Stimulated activated CD4-positive, alpha-beta T cell treated with anti-CD3 and anti-CD28 coated beads, Interleukin-4, amount 100 ng/mL, for 4 hours (primary cell): ENCODE data around the gene CAVIN1.
"Not testable (repeated sequence)": the region's sequence is repeated elsewhere in the genome, so short reads cannot be mapped to it uniquely, and the experiment has no call there.

Source experiments
- DNase-seq, 2 experiments: peaks; one replicate each; pipeline ENCODE4 v3.0.0-alpha.2; 2020

Gene CAVIN1

GRCh38 chr17:42404326-42405055 lies 18.6 kb downstream of the CAVIN1 start:
- no peak for DNase-seq

- DNase-seq = peak; percentile 36 to 49
These were observed 19.9 kb downstream of the CAVIN1 start for GRCh38 chr17:42403150-42403549.

GRCh38 chr17:42402117-42402516 lies 20.9 kb downstream of the CAVIN1 start:
- no peak for DNase-seq

GRCh38 chr17:42400844-42401375 lies 22.1 kb downstream of the CAVIN1 start:
- not testable (repeated sequence) for DNase-seq

- DNase-seq = no peak
These were observed 22.9 kb downstream of the CAVIN1 start for GRCh38 chr17:42399948-42400843.

- DNase-seq = no peak
These were observed 23.9 kb downstream of the CAVIN1 start for GRCh38 chr17:42399121-42399520.

GRCh38 chr17:42395601-42396000 lies 27.5 kb downstream of the CAVIN1 start:
- not testable (repeated sequence) for DNase-seq

GRCh38 chr17:42394838-42395237 lies 28.2 kb downstream of the CAVIN1 start:
- no peak for DNase-seq

GRCh38 chr17:42392692-42393415 lies 30.2 kb downstream of the CAVIN1 start:
- no peak for DNase-seq

- DNase-seq = not testable (repeated sequence)
These were observed 31.6 kb downstream of the CAVIN1 start for GRCh38 chr17:42391439-42391838.

- DNase-seq = no peak
These were observed 33.2 kb downstream of the CAVIN1 start for GRCh38 chr17:42389899-42390298.

GRCh38 chr17:42389135-42389417 lies 34.0 kb downstream of the CAVIN1 start:
- no peak for DNase-seq

- peak; percentile 100 for DNase-seq
These were observed 34.5 kb downstream of the CAVIN1 start, which contains the start of gene STAT3 for GRCh38 chr17:42388381-42389134. Gene STAT3 (minus strand): TSS chr17:42388442. CDS start chr17:42348516, 39,926 bp downstream.

- DNase-seq = peak; percentile 10 to 24
These were observed 35.2 kb downstream of the CAVIN1 start for GRCh38 chr17:42387661-42388380.

- no peak for DNase-seq
These were observed 36.0 kb downstream of the CAVIN1 start for GRCh38 chr17:42386777-42387657.

GRCh38 chr17:42381898-42382297 lies 41.2 kb downstream of the CAVIN1 start:
- no peak for DNase-seq

GRCh38 chr17:42380935-42381334 lies 42.1 kb downstream of the CAVIN1 start:
- DNase-seq = no peak

GRCh38 chr17:42378959-42379594 lies 44.0 kb downstream of the CAVIN1 start:
- no peak for DNase-seq

GRCh38 chr17:42378359-42378958 lies 44.6 kb downstream of the CAVIN1 start:
- DNase-seq = no peak

GRCh38 chr17:42373896-42374295 lies 49.2 kb downstream of the CAVIN1 start:
- DNase-seq = no peak
